GM23338 (cell line): Measurements from ENCODE around the gene TRIM71. TPM values are rescaled to one million over a fixed set of nuclear protein-coding genes. Genes with fewer than 3 reads are reported as not detected.

ENCODE experiments used
- ATAC-seq: fragments of 200-7000 bp; cut with Tn5 transposase; 3 replicates; pipeline ENCODE4 v1.9.1; 2020
- DNase-seq: peaks from one replicate; pipeline ENCODE4 v3.0.0-alpha.2; 2015; ENCODE audit warnings: low spot score
- H2AFZ ChIP-seq: fragments of 200-600 bp; sonication (generic); 2 replicates; pipeline ENCODE4 v1.8.0; 2016; ENCODE audit warnings: antibody characterized with exemption, mild to moderate bottlenecking, moderate library complexity
- H3F3A ChIP-seq: fragments of 200-600 bp; sonication (generic); replicated peaks from 2 replicates; pipeline ENCODE4 v1.8.0; 2017; ENCODE audit warnings: antibody characterized with exemption, mixed run types, low read depth
- H3K27ac ChIP-seq: fragments of 200-600 bp; sonication (generic); 2 replicates; pipeline ENCODE4 v1.6.1; 2016; ENCODE audit warnings: low read depth
- H3K27me3 ChIP-seq: fragments of 200-600 bp; sonication (generic); 2 replicates; pipeline ENCODE4 v1.8.0; 2016; ENCODE audit warnings: mild to moderate bottlenecking, mixed run types, moderate library complexity; ENCODE audit not compliant: insufficient read depth
- H3K36me3 ChIP-seq: fragments of 200-600 bp; sonication (generic); 2 replicates; pipeline ENCODE4 v1.8.0; 2016; ENCODE audit warnings: mild to moderate bottlenecking; ENCODE audit not compliant: insufficient read depth
- H3K4me1 ChIP-seq: fragments of 200-600 bp; sonication (generic); 2 replicates; pipeline ENCODE4 v1.8.0; 2016; ENCODE audit warnings: mild to moderate bottlenecking, moderate library complexity; ENCODE audit not compliant: insufficient read depth
- H3K4me2 ChIP-seq: fragments of 200-600 bp; sonication (generic); 2 replicates; pipeline ENCODE4 v1.7.1; 2017; ENCODE audit warnings: mixed run types
- H3K4me3 ChIP-seq: fragments of 200-600 bp; sonication (generic); 2 replicates; pipeline ENCODE4 v1.6.1; 2016; ENCODE audit warnings: mixed run types
- H3K79me2 ChIP-seq: fragments of 200-600 bp; sonication (generic); replicated peaks from 2 replicates; pipeline ENCODE4 v1.8.0; 2017; ENCODE audit warnings: mild to moderate bottlenecking; ENCODE audit not compliant: insufficient read depth
- H3K9me2 ChIP-seq: fragments of 200-600 bp; sonication (generic); 2 replicates; pipeline ENCODE4 v1.8.0; 2017; ENCODE audit not compliant: insufficient read depth
- H4K20me1 ChIP-seq: fragments of 200-600 bp; sonication (generic); replicated peaks from 2 replicates; pipeline ENCODE4 v1.8.0; 2017; ENCODE audit warnings: mild to moderate bottlenecking; ENCODE audit not compliant: insufficient read depth
- H3K27ac Mint-ChIP-seq: 2 replicates; pipeline ENCODE4 v1.8.0; 2020; ENCODE audit warnings: inconsistent platforms, mild to moderate bottlenecking, moderate library complexity, mixed read lengths
- H3K27me3 Mint-ChIP-seq: 3 replicates; pipeline ENCODE4 v1.8.0; 2022; ENCODE audit warnings: low read depth, mild to moderate bottlenecking, moderate library complexity, mixed read lengths, inconsistent platforms; ENCODE audit not compliant: insufficient read depth, poor library complexity
- H3K36me3 Mint-ChIP-seq: 3 replicates; pipeline ENCODE4 v1.8.0; 2021; ENCODE audit warnings: low read depth, mild to moderate bottlenecking, inconsistent platforms, moderate library complexity, mixed read lengths
- H3K4me1 Mint-ChIP-seq: 3 replicates; pipeline ENCODE4 v1.8.0; 2020; ENCODE audit warnings: mild to moderate bottlenecking, inconsistent platforms, mixed read lengths
- H3K4me3 Mint-ChIP-seq: 3 replicates; pipeline ENCODE4 v1.8.0; 2021; ENCODE audit warnings: moderate library complexity, mild to moderate bottlenecking, inconsistent platforms, mixed read lengths
- H3K9me3 Mint-ChIP-seq: 3 replicates; pipeline ENCODE4 v1.8.0; 2020; ENCODE audit warnings: moderate library complexity, mild to moderate bottlenecking, inconsistent platforms, mixed read lengths
- CREB1 ChIP-seq: fragments of 250-450 bp; sonication (Bioruptor Pico); IDR thresholded peaks from 2 replicates; pipeline ENCODE4 v1.5.0; 2020; ENCODE audit warnings: low read depth, mild to moderate bottlenecking, moderate library complexity
- EZH2 ChIP-seq: fragments of 200-600 bp; sonication (generic); IDR thresholded peaks from one replicate; pipeline ENCODE4 v1.8.0; 2017; ENCODE audit warnings: antibody characterized with exemption, mild to moderate bottlenecking, low read depth; ENCODE audit not compliant: unreplicated experiment
- JUNB ChIP-seq: IDR thresholded peaks from one replicate; pipeline ENCODE4 v1.6.1; 2016; ENCODE audit warnings: antibody characterized with exemption; ENCODE audit not compliant: unreplicated experiment
- NANOG ChIP-seq: IDR thresholded peaks from 2 replicates; pipeline ENCODE4 v1.6.1; 2016; ENCODE audit warnings: antibody characterized with exemption, borderline replicate concordance
- POLR2AphosphoS5 ChIP-seq: IDR thresholded peaks from 2 replicates; pipeline ENCODE4 v1.6.1; 2016; ENCODE audit warnings: antibody characterized with exemption, low read depth
- STAT1 ChIP-seq: IDR thresholded peaks from one replicate; pipeline ENCODE4 v1.6.1; 2016; ENCODE audit warnings: antibody characterized with exemption; ENCODE audit not compliant: unreplicated experiment
- ZNF114 ChIP-seq: fragments of 250-450 bp; sonication (Bioruptor Pico); IDR thresholded peaks from 2 replicates; pipeline ENCODE4 v1.5.0; 2020; ENCODE audit warnings: mild to moderate bottlenecking, moderate library complexity
- ZNF331 ChIP-seq: fragments of 250-450 bp; sonication (Bioruptor Pico); IDR thresholded peaks from 2 replicates; pipeline ENCODE4 v1.5.0; 2020; ENCODE audit warnings: low read depth, mild to moderate bottlenecking, moderate library complexity
- polyA plus RNA-seq: library from polyadenylated mRNA; unstranded; fragments of >200 nt; fragmentation: Nextera tagmentation; extraction: Ambion mirVana; gene quantifications from 2 replicates; pipeline ENCODE4 v1.2.1, GENCODE V29; 2016
- total RNA-seq: library from RNA; depleted of rRNA; stranded (reverse); fragments of >200 nt; shearing (Covaris generic); gene quantifications from 2 replicates; pipeline ENCODE4 v1.2.3, GENCODE V29; 2014
- TF ChIP-seq, protein P1 (sequence below): IDR thresholded peaks from 2 replicates; pipeline ENCODE4 v1.6.1; 2016; ENCODE audit warnings: antibody characterized with exemption
- TF ChIP-seq, protein P2 (sequence below), 2 experiments: fragments of 200-600 bp in 1 of 2; sonication (generic) in 1 of 2; conservative IDR thresholded peaks; 2 replicates each; pipeline versions ENCODE4 v1.5.1 to v1.6.1; 2016 to 2017; ENCODE audit warnings: antibody characterized with exemption in 2 of 2, low read depth in 2 of 2, mild to moderate bottlenecking in 2 of 2, moderate library complexity in 1 of 2

The TRIM71 gene
- total and polyA plus RNA-seq, 2 experiments from 2014 or later = 71.5 to 346 TPM

DNA sequence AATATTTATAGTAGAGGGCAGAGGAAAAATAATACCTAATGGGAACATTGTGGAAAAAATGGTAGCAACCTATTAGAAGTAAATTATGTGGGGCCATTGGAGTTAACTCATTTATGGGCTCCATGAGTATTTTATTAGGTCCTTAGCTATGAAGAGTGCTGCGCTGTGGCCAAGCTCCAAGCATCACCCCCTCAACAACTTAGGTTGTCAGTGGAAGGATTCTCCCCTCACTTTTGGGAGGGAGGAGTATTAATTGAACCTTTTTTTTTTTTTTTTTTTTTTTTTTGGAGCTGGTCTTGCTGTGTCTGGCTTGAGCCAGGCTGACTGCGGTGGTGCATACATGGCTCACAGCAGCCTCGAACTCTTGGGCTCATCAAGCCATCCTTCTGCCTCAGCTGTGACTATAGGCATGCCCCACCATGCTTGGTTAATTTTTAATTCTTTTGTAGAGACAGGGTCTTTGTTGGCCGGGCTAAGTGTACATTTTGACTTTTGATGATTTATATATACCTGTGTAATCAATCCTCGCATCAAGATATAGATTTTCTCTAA is 45.2 kb downstream of the TRIM71 start:
- H3K27ac Mint-ChIP-seq = peak overlapping the region; percentile 53; the same call in 1 of the 2 replicates
- TF ChIP-seq ZNF331 (CRISPR knock-in tag) (no peak), CREB1 (no peak), STAT1 (no peak), POLR2AphosphoS5 (no peak), NANOG (no peak)
- TF ChIP-seq, protein P1, sequence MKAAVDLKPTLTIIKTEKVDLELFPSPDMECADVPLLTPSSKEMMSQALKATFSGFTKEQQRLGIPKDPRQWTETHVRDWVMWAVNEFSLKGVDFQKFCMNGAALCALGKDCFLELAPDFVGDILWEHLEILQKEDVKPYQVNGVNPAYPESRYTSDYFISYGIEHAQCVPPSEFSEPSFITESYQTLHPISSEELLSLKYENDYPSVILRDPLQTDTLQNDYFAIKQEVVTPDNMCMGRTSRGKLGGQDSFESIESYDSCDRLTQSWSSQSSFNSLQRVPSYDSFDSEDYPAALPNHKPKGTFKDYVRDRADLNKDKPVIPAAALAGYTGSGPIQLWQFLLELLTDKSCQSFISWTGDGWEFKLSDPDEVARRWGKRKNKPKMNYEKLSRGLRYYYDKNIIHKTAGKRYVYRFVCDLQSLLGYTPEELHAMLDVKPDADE = no peak
- TF ChIP-seq, protein P2, sequence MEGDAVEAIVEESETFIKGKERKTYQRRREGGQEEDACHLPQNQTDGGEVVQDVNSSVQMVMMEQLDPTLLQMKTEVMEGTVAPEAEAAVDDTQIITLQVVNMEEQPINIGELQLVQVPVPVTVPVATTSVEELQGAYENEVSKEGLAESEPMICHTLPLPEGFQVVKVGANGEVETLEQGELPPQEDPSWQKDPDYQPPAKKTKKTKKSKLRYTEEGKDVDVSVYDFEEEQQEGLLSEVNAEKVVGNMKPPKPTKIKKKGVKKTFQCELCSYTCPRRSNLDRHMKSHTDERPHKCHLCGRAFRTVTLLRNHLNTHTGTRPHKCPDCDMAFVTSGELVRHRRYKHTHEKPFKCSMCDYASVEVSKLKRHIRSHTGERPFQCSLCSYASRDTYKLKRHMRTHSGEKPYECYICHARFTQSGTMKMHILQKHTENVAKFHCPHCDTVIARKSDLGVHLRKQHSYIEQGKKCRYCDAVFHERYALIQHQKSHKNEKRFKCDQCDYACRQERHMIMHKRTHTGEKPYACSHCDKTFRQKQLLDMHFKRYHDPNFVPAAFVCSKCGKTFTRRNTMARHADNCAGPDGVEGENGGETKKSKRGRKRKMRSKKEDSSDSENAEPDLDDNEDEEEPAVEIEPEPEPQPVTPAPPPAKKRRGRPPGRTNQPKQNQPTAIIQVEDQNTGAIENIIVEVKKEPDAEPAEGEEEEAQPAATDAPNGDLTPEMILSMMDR (conservative IDR thresholded peaks at IDR 0.05; ENCODE audit: low read depth in 2 of 2) = no peak
- Histone ChIP-seq H3K27me3 (no peaks in the 10 kb centered on the region), H2AFZ (no peak overlapping the region), H3K4me1 (peaks cover 98% of the 10 kb centered on the region), H3K9me2 (no peaks in the 10 kb centered on the region), H3K4me3 (peak overlapping the region; percentile 38), H4K20me1 (peaks cover 88% of the 10 kb centered on the region), H3K79me2 (peaks cover 100% of the 10 kb centered on the region), H3K27ac (peak overlapping the region; percentile 93), H3K4me2 (peak overlapping the region; percentile 74), H3F3A (peaks cover 71% of the 10 kb centered on the region), H3K36me3 (no peaks in the 10 kb centered on the region)
- DNase-seq = no peak
- no peaks in the 10 kb centered on the region; the same call in 2 of the 3 replicates for H3K9me3 Mint-ChIP-seq
- peaks cover 42% of the 10 kb centered on the region; the same call in 2 of the 3 replicates for H3K36me3 Mint-ChIP-seq
- peaks cover 92% of the 10 kb centered on the region for H3K4me1 Mint-ChIP-seq
- peaks cover 64% of the 10 kb centered on the region for H3K27me3 Mint-ChIP-seq
- no peak for ATAC-seq
- H3K4me3 Mint-ChIP-seq = peak overlapping the region; percentile 53

DNA sequence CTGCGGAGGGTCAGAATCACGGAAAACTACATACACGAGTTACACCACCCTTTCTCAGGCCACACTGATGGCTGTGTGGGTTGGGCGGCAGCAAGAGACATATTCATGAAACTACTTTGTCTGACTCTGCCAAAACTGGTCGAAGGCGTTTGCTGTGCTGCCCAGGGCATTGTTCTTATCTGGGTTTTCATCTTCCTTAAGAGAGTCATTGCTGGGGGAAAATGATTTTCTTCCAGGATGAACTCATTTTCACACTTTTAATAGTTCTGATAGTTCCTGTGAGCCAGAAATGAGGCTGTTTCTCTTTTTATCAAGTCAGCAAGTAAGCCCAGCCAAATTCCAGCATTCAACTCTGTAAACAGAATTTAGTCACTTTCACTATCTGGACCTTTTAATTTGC is 47.6 kb downstream of the TRIM71 start:
- Histone ChIP-seq H3K4me2 (peak overlapping the region; percentile 74), H3K27me3 (no peaks in the 10 kb centered on the region), H3K4me1 (peaks cover 92% of the 10 kb centered on the region), H2AFZ (no peak overlapping the region), H3K4me3 (no peak overlapping the region), H3K36me3 (no peaks in the 10 kb centered on the region), H3K9me2 (no peaks in the 10 kb centered on the region), H3K27ac (peak overlapping the region; percentile 93), H4K20me1 (peaks cover 64% of the 10 kb centered on the region), H3K79me2 (peaks cover 97% of the 10 kb centered on the region), H3F3A (peaks cover 69% of the 10 kb centered on the region)
- DNase-seq (no peak), ATAC-seq (no peak)
- H3K4me3 Mint-ChIP-seq = peak overlapping the region; percentile 51
- no peaks in the 10 kb centered on the region; the same call in 2 of the 3 replicates for H3K9me3 Mint-ChIP-seq
- H3K27ac Mint-ChIP-seq = peak overlapping the region; percentile 84
- H3K36me3 Mint-ChIP-seq = peaks cover 30% of the 10 kb centered on the region; the same call in 2 of the 3 replicates
- H3K4me1 Mint-ChIP-seq = peaks cover 95% of the 10 kb centered on the region
- TF ChIP-seq JUNB = no peak
- no peak for TF ChIP-seq ZNF331 (CRISPR knock-in tag)
- TF ChIP-seq POLR2AphosphoS5 = no peak
- TF ChIP-seq, protein P2 (conservative IDR thresholded peaks at IDR 0.05; ENCODE audit: low read depth in 2 of 2) = no peak
- no peak for TF ChIP-seq ZNF114 (CRISPR knock-in tag)
- TF ChIP-seq, protein P1 = no peak
- no peak for TF ChIP-seq CREB1
- TF ChIP-seq EZH2 = no peak
- peaks cover 57% of the 10 kb centered on the region for H3K27me3 Mint-ChIP-seq
